GM12878 (cell line): ENCODE results near the gene FGD4. TPM values are rescaled to one million over a fixed set of nuclear protein-coding genes. Genes with fewer than 3 reads are reported as not detected.

Source experiments
- CHD1 ChIP-seq: IDR thresholded peaks from 2 replicates; pipeline ENCODE4 v1.6.1; 2012; ENCODE audit warnings: low read depth, low read length, improper control_type of control experiment
- CHD4 ChIP-seq: fragments of 200-600 bp; sonication (generic); IDR thresholded peaks from 2 replicates; pipeline ENCODE4 v1.6.1; 2016; ENCODE audit warnings: mild to moderate bottlenecking
- FOXM1 ChIP-seq: IDR thresholded peaks from 2 replicates; pipeline ENCODE4 v1.6.1; 2012; ENCODE audit warnings: low read depth, mild to moderate bottlenecking, inconsistent platforms, low read length, moderate library complexity
- HCFC1 ChIP-seq: fragments of 150-350 bp; IDR thresholded peaks from 2 replicates; pipeline ENCODE4 v1.6.1; 2014; ENCODE audit warnings: low read length
- HSF1 ChIP-seq: fragments of 150-350 bp; IDR thresholded peaks from 2 replicates; pipeline ENCODE4 v1.6.1; 2014; ENCODE audit warnings: mild to moderate bottlenecking, low read depth, low read length
- MAX ChIP-seq: IDR thresholded peaks from 2 replicates; pipeline ENCODE4 v1.6.1; 2012; ENCODE audit warnings: low read depth, low read length, improper control_type of control experiment
- NRF1 ChIP-seq: conservative IDR thresholded peaks from 2 replicates; pipeline ENCODE4 v1.6.1; 2011; ENCODE audit warnings: mild to moderate bottlenecking, low read depth, low read length, improper control_type of control experiment
- RAD21 ChIP-seq: IDR thresholded peaks from 2 replicates; pipeline ENCODE4 v1.6.1; 2011; ENCODE audit warnings: mild to moderate bottlenecking, low read depth, low read length, moderate library complexity; ENCODE audit not compliant: insufficient read depth
- TARDBP ChIP-seq: IDR thresholded peaks from 2 replicates; pipeline ENCODE4 v1.6.1; 2016; ENCODE audit warnings: borderline replicate concordance
- ZBTB4 ChIP-seq: fragments of 450-650 bp; formaldehyde crosslinking; IDR thresholded peaks from 2 replicates; pipeline ENCODE4 v1.4.0; 2022; ENCODE audit warnings: mild to moderate bottlenecking, moderate library complexity
- ZNF24 ChIP-seq: fragments of 450-650 bp; IDR thresholded peaks from 2 replicates; pipeline ENCODE4 v1.6.1; 2017; ENCODE audit warnings: antibody characterized with exemption, mild to moderate bottlenecking
- polyA plus RNA-seq, 11 experiments: library from polyadenylated mRNA; depleted of rRNA in 4 of 11; unstranded in 6 of 11; stranded (reverse) in 5 of 11; fragments of >200 nt; fragmentation: Nextera tagmentation in 4 of 11; fragmentation: Illumina TruSeq in 1 of 11; extraction: Ambion mirVana in 4 of 11; extraction: Trizol in 1 of 11; gene quantifications; 1 replicate in 1 of 11; 2 replicates in 10 of 11; pipeline versions ENCODE4 v1.2.1 to v1.2.3, GENCODE V29; 2011 to 2016; ENCODE audit warnings: inconsistent platforms in 2 of 11, missing spikeins in 2 of 11, low read depth in 1 of 11
- total RNA-seq, 4 experiments: library from RNA; depleted of rRNA in 3 of 4; stranded (reverse); fragments of >200 nt in 3 of 4; fragmentation: Illumina TruSeq in 1 of 4; extraction: Trizol in 1 of 4; gene quantifications; 2 replicates each; pipeline versions ENCODE4 v1.2.1 to v1.2.3, GENCODE V29; 2013 to 2021

The FGD4 gene
- total and polyA plus RNA-seq, 10 of the 15 experiments (the other 5 are each of a cell fraction or from before 2014, with no cell fraction given) = 0.01 to 0.18 (median 0.08) TPM; not detected in 3

- TF ChIP-seq ZBTB4 (CRISPR knock-in tag) = no peak
- TF ChIP-seq RAD21 = no peak
- TF ChIP-seq MAX = no peak
- TF ChIP-seq FOXM1 = no peak
- no peak for TF ChIP-seq NRF1
- TF ChIP-seq ZNF24 = no peak
- no peak for TF ChIP-seq HSF1
- no peak for TF ChIP-seq CHD1
- TF ChIP-seq TARDBP = no peak
- TF ChIP-seq HCFC1 = no peak
- no peak for TF ChIP-seq CHD4
Measured at GRCh38 chr12:32451816-32452215, 52.5 kb downstream of the FGD4 start (continued).
